Astrocyte of the spinal cord (primary cell): ENCODE results near the gene SBNO2.
A peak's percentile ranks its signal among the peaks of the same experiment; 100 is the strongest.
"Not testable (repeated sequence)": the region's sequence is repeated elsewhere in the genome, so short reads cannot be mapped to it uniquely, and the experiment has no call there.

ENCODE experiments used
- DNase-seq: peaks from one replicate; pipeline ENCODE4 v3.0.0; 2011; ENCODE audit warnings: low read depth, low spot score
- H3K4me3 ChIP-seq: 2 replicates; pipeline ENCODE4 v1.5.1; 2011; ENCODE audit warnings: low read depth, mild to moderate bottlenecking, low read length, moderate library complexity
- in situ Hi-C: cut with HindIII; loops from 2 replicates; pipeline ENCODE4 v1.10.0; 2017; ENCODE audit warnings: low sequenced_read_pairs
- TF ChIP-seq, protein P1 (sequence below): IDR thresholded peaks from 2 replicates; pipeline ENCODE4 v1.5.1; 2012; ENCODE audit warnings: low read depth, mild to moderate bottlenecking, low read length, inconsistent platforms

Gene SBNO2

DNA sequence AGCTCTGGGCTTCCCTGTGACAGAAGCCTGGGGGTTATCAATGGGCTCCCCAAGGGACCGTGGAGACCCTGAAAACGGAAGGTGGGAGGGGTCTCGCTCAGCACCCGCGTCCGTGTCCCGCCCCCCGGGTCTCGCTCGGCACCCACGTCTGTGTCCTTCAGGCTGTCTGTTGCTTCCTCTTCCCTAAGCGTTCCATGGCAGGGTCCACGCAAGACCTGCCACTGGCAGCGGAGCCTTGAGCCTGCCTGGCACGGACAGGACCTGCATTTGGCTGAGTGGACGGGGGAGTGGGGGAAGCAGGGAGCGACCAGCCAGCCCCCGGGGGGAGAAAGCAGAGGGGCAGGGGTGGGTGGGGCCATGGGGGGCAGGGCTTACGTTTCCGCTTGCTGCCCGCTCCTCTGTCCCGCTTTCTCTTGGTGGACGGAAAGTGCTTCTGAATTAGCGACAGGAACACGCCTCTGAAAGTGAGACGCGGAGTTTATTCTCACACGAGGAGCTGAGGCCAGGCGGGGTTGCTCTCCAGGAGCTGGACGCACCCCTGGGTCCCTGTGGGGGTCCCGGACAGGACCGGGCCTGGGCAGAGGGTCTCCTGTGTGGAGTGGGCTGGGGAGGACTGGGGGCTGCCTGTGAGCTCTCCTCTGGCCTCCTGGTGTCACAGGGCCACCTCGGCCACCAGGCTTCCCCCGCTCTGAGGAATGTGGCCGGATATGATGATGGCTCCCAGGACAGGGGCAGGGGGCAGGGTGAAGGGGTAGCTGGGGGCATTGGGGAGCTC, 58.2 kb downstream of the SBNO2 start:
- DNase-seq: no peak
- no peak overlapping the region for H3K4me3 ChIP-seq
- TF ChIP-seq, protein P1, sequence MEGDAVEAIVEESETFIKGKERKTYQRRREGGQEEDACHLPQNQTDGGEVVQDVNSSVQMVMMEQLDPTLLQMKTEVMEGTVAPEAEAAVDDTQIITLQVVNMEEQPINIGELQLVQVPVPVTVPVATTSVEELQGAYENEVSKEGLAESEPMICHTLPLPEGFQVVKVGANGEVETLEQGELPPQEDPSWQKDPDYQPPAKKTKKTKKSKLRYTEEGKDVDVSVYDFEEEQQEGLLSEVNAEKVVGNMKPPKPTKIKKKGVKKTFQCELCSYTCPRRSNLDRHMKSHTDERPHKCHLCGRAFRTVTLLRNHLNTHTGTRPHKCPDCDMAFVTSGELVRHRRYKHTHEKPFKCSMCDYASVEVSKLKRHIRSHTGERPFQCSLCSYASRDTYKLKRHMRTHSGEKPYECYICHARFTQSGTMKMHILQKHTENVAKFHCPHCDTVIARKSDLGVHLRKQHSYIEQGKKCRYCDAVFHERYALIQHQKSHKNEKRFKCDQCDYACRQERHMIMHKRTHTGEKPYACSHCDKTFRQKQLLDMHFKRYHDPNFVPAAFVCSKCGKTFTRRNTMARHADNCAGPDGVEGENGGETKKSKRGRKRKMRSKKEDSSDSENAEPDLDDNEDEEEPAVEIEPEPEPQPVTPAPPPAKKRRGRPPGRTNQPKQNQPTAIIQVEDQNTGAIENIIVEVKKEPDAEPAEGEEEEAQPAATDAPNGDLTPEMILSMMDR: no peak
- in situ Hi-C loops: no loop called here

DNA sequence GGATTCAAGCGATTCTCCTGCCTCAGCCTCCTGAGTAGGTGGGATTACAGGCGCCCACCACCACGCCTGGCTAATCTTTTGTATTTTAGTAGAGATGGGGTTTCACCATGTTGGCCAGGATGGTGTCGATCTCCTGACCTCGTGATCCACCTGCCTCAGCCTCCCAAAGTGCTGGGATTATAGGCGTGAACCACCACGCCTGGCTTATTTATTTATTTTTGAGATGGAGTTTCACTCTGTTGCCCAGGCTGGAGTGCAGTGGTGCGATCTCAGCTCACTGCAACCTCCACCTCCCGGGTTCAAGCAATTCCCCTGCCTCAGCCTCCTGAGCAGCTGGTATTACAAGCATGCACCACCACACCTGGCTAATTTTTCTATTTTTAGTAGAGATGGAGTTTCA, 59.3 kb downstream of the SBNO2 start:
- H3K4me3 ChIP-seq, DNase-seq, in situ Hi-C loops: not testable (repeated sequence)

DNA sequence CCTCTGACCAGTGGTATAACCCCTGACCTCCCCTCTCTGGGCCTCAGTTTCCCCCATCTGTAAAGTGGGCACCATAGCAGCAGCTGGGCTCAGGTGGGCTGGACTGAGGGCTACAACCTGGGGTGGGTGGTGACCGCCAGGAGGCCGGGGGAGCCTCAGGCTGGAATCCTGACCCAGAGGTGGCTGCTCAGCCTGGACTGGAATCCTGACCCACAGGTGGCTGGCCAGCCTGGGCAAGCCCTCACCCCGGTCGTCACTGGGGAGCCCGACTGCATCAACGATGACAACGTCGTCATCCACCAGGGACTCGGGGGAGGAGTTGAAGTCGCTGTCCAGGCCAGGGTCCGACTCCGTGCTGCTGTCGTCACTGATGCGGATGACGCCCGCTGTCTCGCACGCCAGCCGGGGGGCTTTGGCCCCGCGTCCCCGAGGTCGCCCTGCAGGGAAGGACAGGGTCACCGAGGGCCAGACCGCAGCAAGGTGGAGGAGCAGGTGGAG, 60.0 kb downstream of the SBNO2 start:
- no peak overlapping the region for H3K4me3 ChIP-seq
- TF ChIP-seq, protein P1: no peak
- no peak for DNase-seq
- in situ Hi-C loops: no loop called here

DNA sequence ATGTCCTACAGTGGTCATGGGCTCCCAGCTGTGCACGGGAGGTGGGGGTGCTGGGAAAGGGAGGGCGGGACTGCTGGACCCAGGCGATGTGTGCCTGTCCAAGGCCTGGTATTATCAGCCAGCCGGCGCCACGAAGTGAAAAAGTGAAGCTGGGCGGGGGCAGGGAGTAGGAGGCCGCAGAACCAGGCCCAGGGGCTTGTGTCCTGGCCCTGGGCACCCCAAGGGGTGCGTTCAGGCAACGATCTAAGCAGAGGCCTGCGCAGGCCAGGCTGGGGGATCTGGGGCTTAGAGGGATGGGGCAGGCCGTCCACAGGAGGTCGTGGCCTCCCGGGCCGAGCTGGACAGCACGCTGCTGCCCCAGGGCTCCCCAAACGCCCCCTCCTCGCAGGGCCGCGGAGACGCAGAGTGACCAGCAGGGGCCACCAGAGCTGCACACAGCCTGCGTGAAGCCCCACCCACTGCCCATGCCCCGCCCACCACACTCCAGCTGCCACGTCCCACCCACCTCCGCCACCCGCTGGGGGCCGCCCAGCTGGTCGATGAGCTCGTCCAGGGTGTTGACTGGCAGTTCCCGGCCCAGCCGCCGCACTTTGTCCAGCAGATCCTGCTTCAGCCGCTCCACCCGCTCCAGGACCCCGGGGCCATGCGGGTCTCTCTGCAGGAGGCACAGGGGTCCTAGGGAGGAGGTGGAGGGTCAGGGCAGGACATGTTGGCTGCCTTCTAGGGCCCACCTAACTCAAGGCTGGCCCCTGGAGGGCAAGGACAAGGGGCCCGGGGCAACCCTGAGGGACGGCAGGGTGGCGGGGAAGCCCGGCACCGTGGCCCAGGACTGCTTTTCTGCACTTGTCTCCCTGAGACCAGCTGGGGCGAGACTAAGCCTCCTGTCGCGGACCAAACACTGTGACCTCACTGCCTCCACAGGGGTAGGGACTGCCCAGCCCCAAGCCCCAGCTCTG, 60.8 kb downstream of the SBNO2 start:
- H3K4me3 ChIP-seq: no peak overlapping the region
- TF ChIP-seq, protein P1: peak; percentile 83
- in situ Hi-C loops: no loop called here
- DNase-seq: peak; percentile 94

DNA sequence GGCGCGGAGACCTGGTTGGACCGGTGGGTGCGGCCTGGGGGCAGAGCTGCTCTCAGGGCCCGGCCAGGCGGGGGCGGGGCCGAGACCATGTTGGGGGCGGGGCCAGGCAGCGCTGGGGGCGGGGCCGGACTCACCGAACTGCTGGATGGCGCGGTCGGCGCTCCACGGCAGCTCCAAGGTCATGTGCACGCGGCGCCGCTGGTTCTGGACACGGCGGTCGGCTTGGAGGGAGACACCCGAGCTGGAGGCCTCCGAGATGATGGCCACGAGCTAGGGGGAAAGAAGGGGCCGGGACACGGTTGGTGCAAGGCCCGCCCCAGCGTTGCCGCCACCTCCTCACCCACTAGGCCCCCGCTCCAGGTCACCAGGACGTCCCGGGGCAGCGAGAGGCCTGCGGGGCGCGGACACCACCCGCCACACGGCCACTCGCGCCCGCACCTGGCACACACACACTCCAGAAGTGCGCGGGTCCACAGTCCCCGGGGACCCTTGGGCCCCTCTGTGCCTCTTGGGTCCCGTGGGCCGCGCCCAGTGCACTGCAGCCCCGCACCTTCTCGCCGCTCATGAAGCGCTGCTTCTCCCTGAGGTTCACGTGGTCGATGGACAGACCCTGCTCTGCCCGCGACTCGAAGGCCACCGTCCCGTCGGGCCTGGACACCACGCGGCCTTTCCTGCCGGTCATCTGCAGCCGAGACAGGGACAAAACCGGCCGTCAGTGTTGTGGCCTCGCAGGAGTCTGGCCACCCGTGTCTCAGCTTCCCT, 61.6 kb downstream of the SBNO2 start:
- no peak for DNase-seq
- H3K4me3 ChIP-seq: no peak overlapping the region
- TF ChIP-seq, protein P1: no peak
- in situ Hi-C loops: no loop called here

DNA sequence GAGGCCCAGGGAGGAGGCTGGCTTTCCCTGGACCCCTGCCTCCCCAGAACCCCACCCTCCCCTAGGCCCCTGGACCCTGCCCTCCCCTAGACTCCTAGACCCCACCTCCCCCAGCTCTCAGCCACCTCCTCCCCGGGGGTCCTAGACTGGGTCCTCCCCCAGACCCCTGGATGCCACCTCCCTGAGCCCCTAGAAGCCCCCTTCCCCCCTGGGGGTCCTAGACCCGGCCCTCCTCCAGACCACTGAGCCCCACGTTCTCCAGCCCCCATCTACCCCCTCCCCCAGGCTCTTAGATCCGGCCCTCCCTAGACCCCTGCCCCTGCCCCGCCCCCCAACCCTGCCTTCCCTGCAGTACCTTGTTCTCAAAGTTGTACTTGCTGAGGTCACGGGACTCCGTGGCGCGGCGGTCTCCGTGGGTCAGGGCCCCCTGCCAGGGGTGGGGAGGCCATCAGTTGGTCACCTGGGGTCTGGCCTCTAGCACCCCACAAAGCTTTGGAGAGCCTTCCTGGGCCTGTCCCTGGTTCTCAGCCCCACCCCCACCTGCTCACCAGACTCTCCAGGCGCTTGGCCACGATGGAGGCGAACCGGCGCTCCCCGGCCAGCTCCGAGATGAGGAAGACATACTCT, 62.3 kb downstream of the SBNO2 start:
- TF ChIP-seq, protein P1: no peak
- DNase-seq: no peak
- H3K4me3 ChIP-seq: no peak overlapping the region
- in situ Hi-C loops: no loop called here
